ENCODE measurements around the gene CAPN11. TPM values are rescaled to one million over a fixed set of nuclear protein-coding genes. Genes with fewer than 3 reads are reported as not detected.
A peak's percentile ranks its signal among the peaks of the same experiment; 100 is the strongest.

CAPN11 gene
- total RNA-seq, 2 donors from 2014 or later: 2.0 TPM; not detected in 1

GRCh38 chr6:44147256-44147655, 11.4 kb upstream of the CAPN11 start:
- H3K36me3 ChIP-seq: no peaks in the 10 kb centered on the region
- TF ChIP-seq, protein P1, sequence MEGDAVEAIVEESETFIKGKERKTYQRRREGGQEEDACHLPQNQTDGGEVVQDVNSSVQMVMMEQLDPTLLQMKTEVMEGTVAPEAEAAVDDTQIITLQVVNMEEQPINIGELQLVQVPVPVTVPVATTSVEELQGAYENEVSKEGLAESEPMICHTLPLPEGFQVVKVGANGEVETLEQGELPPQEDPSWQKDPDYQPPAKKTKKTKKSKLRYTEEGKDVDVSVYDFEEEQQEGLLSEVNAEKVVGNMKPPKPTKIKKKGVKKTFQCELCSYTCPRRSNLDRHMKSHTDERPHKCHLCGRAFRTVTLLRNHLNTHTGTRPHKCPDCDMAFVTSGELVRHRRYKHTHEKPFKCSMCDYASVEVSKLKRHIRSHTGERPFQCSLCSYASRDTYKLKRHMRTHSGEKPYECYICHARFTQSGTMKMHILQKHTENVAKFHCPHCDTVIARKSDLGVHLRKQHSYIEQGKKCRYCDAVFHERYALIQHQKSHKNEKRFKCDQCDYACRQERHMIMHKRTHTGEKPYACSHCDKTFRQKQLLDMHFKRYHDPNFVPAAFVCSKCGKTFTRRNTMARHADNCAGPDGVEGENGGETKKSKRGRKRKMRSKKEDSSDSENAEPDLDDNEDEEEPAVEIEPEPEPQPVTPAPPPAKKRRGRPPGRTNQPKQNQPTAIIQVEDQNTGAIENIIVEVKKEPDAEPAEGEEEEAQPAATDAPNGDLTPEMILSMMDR (IDR thresholded peaks at IDR 0.05): no peak
- intact Hi-C loops (cut with DNase I): no loop called here
- no peak overlapping the region for H3K4me3 ChIP-seq
- H3K27ac ChIP-seq: no peak overlapping the region
- H3K27me3 ChIP-seq: no peaks in the 10 kb centered on the region
- no peak for DNase-seq
- no peaks in the 10 kb centered on the region for H3K4me1 ChIP-seq
- no peaks in the 10 kb centered on the region for H3K9me3 ChIP-seq
- H3K9ac ChIP-seq (ENCODE audit: low read depth in 2 of 2, low read length in 2 of 2): no peak overlapping the region

- Histone ChIP-seq H3K4me3 (no peak overlapping the region), H3K9me3 (no peaks in the 10 kb centered on the region), H3K9ac (ENCODE audit: low read depth in 2 of 2, low read length in 2 of 2) (no peak overlapping the region), H3K27me3 (no peaks in the 10 kb centered on the region), H3K4me1 (no peaks in the 10 kb centered on the region), H3K36me3 (no peaks in the 10 kb centered on the region), H3K27ac (no peak overlapping the region)
- intact Hi-C loops (cut with DNase I): no loop called here
- TF ChIP-seq, protein P1 (IDR thresholded peaks at IDR 0.05): no peak
- no peak for DNase-seq
Measured at GRCh38 chr6:44148306-44148705, 10.3 kb upstream of the CAPN11 start.

- TF ChIP-seq, protein P1 (IDR thresholded peaks at IDR 0.05): no peak
- DNase-seq: no peak
- intact Hi-C loops (cut with DNase I): no loop called here
- Histone ChIP-seq H3K27ac (no peak overlapping the region), H3K9ac (ENCODE audit: low read depth in 2 of 2, low read length in 2 of 2) (no peak overlapping the region), H3K9me3 (no peaks in the 10 kb centered on the region), H3K27me3 (no peaks in the 10 kb centered on the region), H3K4me1 (no peaks in the 10 kb centered on the region), H3K4me3 (no peak overlapping the region), H3K36me3 (no peaks in the 10 kb centered on the region)
Measured at GRCh38 chr6:44149369-44150012, 9.1 kb upstream of the CAPN11 start.

GRCh38 chr6:44150317-44150917, 8.2 kb upstream of the CAPN11 start:
- intact Hi-C loops (cut with DNase I): no loop called here
- H3K36me3 ChIP-seq: no peaks in the 10 kb centered on the region
- no peak for DNase-seq
- H3K4me1 ChIP-seq: no peaks in the 10 kb centered on the region
- no peaks in the 10 kb centered on the region for H3K9me3 ChIP-seq
- H3K4me3 ChIP-seq: no peak overlapping the region
- TF ChIP-seq, protein P1 (IDR thresholded peaks at IDR 0.05): no peak
- no peak overlapping the region for H3K27ac ChIP-seq
- no peak overlapping the region for H3K9ac ChIP-seq (ENCODE audit: low read depth in 2 of 2, low read length in 2 of 2)
- H3K27me3 ChIP-seq: no peaks in the 10 kb centered on the region

DNA sequence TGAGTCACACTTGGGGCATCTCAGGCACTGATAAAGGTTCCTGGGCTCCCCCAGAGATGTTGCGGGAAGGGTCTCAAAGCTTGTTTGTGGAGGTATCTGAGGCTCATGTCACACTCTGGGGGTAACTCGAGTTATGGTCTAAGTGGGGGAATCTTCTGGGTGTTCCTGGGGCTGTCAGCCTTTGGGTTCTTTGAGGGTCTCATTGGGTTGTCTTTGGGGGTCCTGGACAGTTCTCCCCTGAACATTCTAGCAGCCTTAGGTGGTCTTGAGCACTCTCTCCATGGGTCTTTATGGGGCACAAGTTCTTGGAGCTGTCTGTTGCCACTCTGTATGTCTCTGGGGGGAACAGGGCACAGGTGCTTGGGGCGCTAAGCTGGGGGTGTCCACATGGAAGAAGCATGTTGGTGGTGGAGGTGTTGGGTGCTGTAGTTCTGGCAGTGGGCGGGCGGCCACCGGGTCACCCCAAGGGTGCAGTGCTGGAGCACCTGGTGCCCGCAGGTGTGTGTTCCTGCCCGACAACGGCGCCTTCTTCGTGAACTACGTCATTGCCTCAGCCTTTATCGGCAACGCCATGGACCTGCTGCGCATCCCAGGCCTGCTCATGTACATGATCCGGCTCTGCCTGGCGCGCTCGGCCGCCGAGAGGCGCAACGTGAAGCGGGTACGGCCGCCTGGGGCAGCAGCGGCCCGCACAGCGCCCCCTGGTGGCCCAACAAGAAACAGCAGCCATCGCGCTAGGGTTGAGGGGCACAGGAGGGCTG, 7.1 kb upstream of the CAPN11 start:
- no peaks in the 10 kb centered on the region for H3K4me1 ChIP-seq
- TF ChIP-seq, protein P1 (IDR thresholded peaks at IDR 0.05): peak; percentile 99

More for the DNA sequence above, 7.1 kb upstream of the CAPN11 start:
- peak; percentile 77 for DNase-seq
- no peaks in the 10 kb centered on the region for H3K9me3 ChIP-seq
- no peak overlapping the region for H3K9ac ChIP-seq (ENCODE audit: low read depth in 2 of 2, low read length in 2 of 2)
- H3K36me3 ChIP-seq: no peaks in the 10 kb centered on the region
- no peaks in the 10 kb centered on the region for H3K27me3 ChIP-seq
- H3K4me3 ChIP-seq: no peak overlapping the region
- H3K27ac ChIP-seq: no peak overlapping the region
- intact Hi-C loops (cut with DNase I): loop anchor here (2.0 kb wide), 1 partner anchor 55 kb away; no protein-coding TSS in a partner anchor
